Measurements from ENCODE around the gene SLC1A2.

- TF ChIP-seq CTCF (IDR thresholded peaks at IDR 0.05 in 2 of 3, conservative IDR thresholded peaks at IDR 0.05 in 1 of 3; ENCODE audit: borderline replicate concordance in 1 of 3, insufficient read depth in 1 of 3, low read depth in 2 of 3, low read length in 2 of 3): no peak
- TF ChIP-seq EZH2 (IDR thresholded peaks at IDR 0.05): no peak
- TF ChIP-seq ATF3 (IDR thresholded peaks at IDR 0.05): no peak
- TF ChIP-seq POLR2AphosphoS5 (IDR thresholded peaks at IDR 0.05; ENCODE audit: low read depth, low read length): no peak
These were observed 64.7 kb downstream of the SLC1A2 start for GRCh38 chr11:35354644-35355043.

Data from HCT116 (cell line).